ENCODE measurements around the gene CIAPIN1. TPM values are rescaled to one million over a fixed set of nuclear protein-coding genes. Genes with fewer than 3 reads are reported as not detected.

The CIAPIN1 gene
- total RNA-seq = 10 to 100 TPM; 62.9 to 67.6 TPM
- 100 to 1,000 TPM in 1 of 2 donors, 10 to 100 TPM in 1; 99.2 to 102 TPM for polyA plus RNA-seq (ENCODE audit: insufficient read length in 2 of 2)
- long read RNA-seq, donor 1, transcript CIAPIN1-201 (9 exons, 2,182 nt) = major isoform, 30 of 39 reads
- long read RNA-seq, donor 1, partial matches to known transcripts = 0 of 39 reads
- long read RNA-seq, donor 1, other reads (novel, unspliced or antisense) = 0 of 39 reads
- long read RNA-seq, donor 2, transcript CIAPIN1-201 (9 exons, 2,182 nt) = major isoform, 6 of 8 reads
- long read RNA-seq, donor 2, partial matches to known transcripts = 0 of 8 reads
- long read RNA-seq, donor 2, other reads (novel, unspliced or antisense) = 0 of 8 reads
- long read RNA-seq, donor 3, transcript CIAPIN1-201 (9 exons, 2,182 nt) = major isoform, 5 of 12 reads
- long read RNA-seq, donor 3, partial matches to known transcripts = 7 of 12 reads
- long read RNA-seq, donor 3, other reads (novel, unspliced or antisense) = 0 of 12 reads
- long read RNA-seq, donor 4, transcript CIAPIN1-201 (9 exons, 2,182 nt) = major isoform, 19 of 23 reads
- long read RNA-seq, donor 4, partial matches to known transcripts = 0 of 23 reads
- long read RNA-seq, donor 4, other reads (novel, unspliced or antisense) = 0 of 23 reads

GRCh38 chr16:57447186-57447962 is at the start of gene CIAPIN1, which contains the start of gene COQ9:
Gene CIAPIN1, minus strand, starts transcription at chr16:57447385. Its CDS starts 6,457 bp downstream, at chr16:57440928.
Gene COQ9, plus strand, starts transcription at chr16:57447479. Its CDS starts 27 bp downstream, at chr16:57447506.
- H3K9me3 ChIP-seq (ENCODE audit: control insufficient read depth, insufficient read depth, low read length) = no peaks in the 10 kb centered on the region
- H3K4me1 ChIP-seq (ENCODE audit: control insufficient read depth, insufficient read depth, low read length) = peaks cover 19% of the 10 kb centered on the region
- no peaks in the 10 kb centered on the region for H3K27me3 ChIP-seq (ENCODE audit: control insufficient read depth, insufficient read depth, low read length)
- under 1% methylated on average over 66 of the region's 68 CpGs for whole genome bisulfite sequencing (ENCODE audit: insufficient coverage)
- H3K4me3 ChIP-seq (ENCODE audit: low read depth, low read length) = peak within 1 kb of the TSS; percentile 95
- H3K27ac ChIP-seq (ENCODE audit: low read depth, low read length) = peak within 1 kb of the TSS; percentile 78
- peaks cover 13% of the 10 kb centered on the region for H3K36me3 ChIP-seq (ENCODE audit: control insufficient read depth, insufficient read depth, low read length)
- DNase-seq (ENCODE audit: low read depth in 4 of 6, low spot score in 6 of 6) = peak; percentile 81 to 98 (median 88)

- no peaks in the 10 kb centered on the region for H3K9me3 ChIP-seq (ENCODE audit: control insufficient read depth, insufficient read depth, low read length)
- no peaks in the 10 kb centered on the region for H3K27me3 ChIP-seq (ENCODE audit: control insufficient read depth, insufficient read depth, low read length)
- DNase-seq (ENCODE audit: low read depth in 4 of 6, low spot score in 6 of 6) = no peak
- H3K27ac ChIP-seq (ENCODE audit: low read depth, low read length) = no peak overlapping the region
- 83% methylated on average over 3 of the region's 4 CpGs for WGBS (ENCODE audit: insufficient coverage)
- no peaks in the 10 kb centered on the region for H3K36me3 ChIP-seq (ENCODE audit: control insufficient read depth, insufficient read depth, low read length)
- no peak overlapping the region for H3K4me3 ChIP-seq (ENCODE audit: low read depth, low read length)
- peaks cover 4% of the 10 kb centered on the region for H3K4me1 ChIP-seq (ENCODE audit: control insufficient read depth, insufficient read depth, low read length)
These were observed 46.6 kb upstream of the CIAPIN1 start for GRCh38 chr16:57493767-57494166.

GRCh38 chr16:57489229-57489628 is 42.0 kb upstream of the CIAPIN1 start:
- no peaks in the 10 kb centered on the region for H3K36me3 ChIP-seq (ENCODE audit: control insufficient read depth, insufficient read depth, low read length)
- no peak for DNase-seq (ENCODE audit: low read depth in 4 of 6, low spot score in 6 of 6)
- H3K4me3 ChIP-seq (ENCODE audit: low read depth, low read length) = no peak overlapping the region
- no peak overlapping the region for H3K27ac ChIP-seq (ENCODE audit: low read depth, low read length)
- no peaks in the 10 kb centered on the region for H3K9me3 ChIP-seq (ENCODE audit: control insufficient read depth, insufficient read depth, low read length)
- peaks cover 21% of the 10 kb centered on the region for H3K4me1 ChIP-seq (ENCODE audit: control insufficient read depth, insufficient read depth, low read length)
- H3K27me3 ChIP-seq (ENCODE audit: control insufficient read depth, insufficient read depth, low read length) = no peaks in the 10 kb centered on the region
- WGBS (ENCODE audit: insufficient coverage) = 84% methylated on average over 3 of the region's 5 CpGs

DNA sequence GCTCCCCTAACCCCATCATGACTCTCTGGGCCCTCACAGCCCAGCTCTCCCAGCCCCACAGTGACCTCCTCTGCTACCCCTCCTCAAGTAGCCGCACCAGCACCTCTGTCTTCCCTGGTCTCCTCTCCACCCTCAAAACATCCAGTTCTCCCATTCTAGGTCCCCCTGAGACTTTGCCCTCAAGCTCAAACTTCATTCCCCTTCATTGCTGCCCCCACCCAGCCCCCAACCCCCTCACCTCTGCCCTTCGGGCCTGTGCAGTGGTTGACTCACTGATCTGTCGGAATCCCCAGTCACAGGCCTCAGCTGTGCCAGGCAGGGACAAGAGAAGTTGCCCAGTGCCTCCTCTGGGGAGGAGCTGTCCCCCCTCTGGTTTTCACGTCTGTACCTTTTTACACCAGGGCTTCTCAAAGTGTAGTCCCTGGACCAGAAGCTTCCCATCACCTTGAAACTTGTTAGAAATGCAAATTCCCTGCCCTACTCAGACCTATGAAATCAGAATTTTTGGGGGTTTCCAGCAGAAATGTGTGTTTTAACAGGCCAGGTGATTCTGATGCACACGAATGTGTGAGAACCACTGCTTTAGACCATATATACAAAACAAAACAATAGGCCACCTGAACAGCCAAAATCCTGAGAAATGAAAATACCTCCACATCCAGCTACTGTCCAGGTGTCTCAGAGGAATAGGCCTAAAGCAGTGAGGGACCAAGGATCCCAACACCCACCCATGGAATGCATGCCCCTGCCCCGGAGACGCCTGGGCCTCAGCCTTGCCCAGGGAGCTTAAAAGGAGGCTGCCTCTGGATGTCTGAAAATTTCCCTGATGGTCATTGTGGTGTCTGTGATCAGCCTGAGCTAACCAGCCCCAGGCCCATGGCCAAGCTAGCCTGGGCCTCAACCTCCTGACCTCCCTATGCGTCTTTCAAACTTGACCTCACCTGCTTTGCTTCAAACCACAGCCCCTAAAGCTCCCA is 40.0 kb upstream of the CIAPIN1 start:
- Histone ChIP-seq H3K27me3 (ENCODE audit: control insufficient read depth, insufficient read depth, low read length) (no peaks in the 10 kb centered on the region), H3K27ac (ENCODE audit: low read depth, low read length) (no peak overlapping the region), H3K4me1 (ENCODE audit: control insufficient read depth, insufficient read depth, low read length) (peaks cover 28% of the 10 kb centered on the region), H3K4me3 (ENCODE audit: low read depth, low read length) (peak overlapping the region; percentile 44), H3K9me3 (ENCODE audit: control insufficient read depth, insufficient read depth, low read length) (no peaks in the 10 kb centered on the region), H3K36me3 (ENCODE audit: control insufficient read depth, insufficient read depth, low read length) (no peaks in the 10 kb centered on the region)
- WGBS (ENCODE audit: insufficient coverage) = 73% methylated on average over 6 of the region's 8 CpGs
- DNase-seq (ENCODE audit: low read depth in 4 of 6, low spot score in 6 of 6) = no peak

DNA sequence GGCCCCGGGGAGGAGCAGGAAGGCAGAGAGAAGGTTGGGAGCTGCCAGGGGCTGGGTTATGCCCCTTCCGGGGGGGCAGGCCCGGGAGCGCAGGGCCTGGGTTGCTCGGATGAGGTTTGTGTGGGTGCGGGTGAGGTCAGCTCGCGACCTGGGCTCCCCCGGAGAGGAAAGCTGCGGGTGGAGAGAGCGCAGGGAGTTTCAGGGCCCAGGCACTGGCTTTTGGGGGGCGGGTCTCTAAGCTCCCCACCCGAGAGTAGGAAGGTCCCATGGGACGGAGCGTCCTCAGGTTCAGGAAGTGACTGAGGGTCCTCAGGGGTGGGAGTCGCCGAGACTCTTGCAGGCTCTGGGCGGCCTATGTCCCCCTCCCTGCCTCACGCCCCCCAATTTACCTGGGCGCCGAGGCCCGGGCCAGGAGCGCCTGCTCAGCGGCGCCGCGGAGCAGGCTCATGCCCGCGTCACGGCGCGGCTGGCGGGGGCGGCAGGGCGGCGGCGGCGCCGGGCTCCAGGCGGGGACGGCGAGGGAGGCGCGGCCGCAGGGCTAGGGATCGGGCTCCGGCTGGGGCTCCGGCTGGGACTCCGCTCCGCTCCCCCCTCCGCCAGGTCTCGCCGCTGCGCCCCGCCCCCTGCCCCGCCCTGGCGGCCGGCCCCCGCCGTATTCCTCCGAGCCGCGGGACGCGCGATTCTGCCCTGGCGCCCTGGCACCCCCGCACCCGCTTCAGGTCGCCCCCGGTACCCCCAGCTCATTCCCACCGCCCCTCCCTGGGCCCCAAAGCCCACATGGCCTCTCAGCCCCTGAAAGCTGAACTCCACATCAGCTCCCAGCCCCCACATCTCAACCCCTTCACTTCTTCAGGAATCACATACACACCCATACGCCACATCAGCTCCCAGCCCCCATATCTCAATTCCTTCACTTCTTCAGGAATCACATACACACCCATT is 39.0 kb upstream of the CIAPIN1 start, which contains the start of gene DOK4:
TSS of gene DOK4 (minus strand) at position 578 of the 942 bp plus-strand sequence. CDS start 6,986 bp downstream, outside the sequence.
- peaks cover 28% of the 10 kb centered on the region for H3K4me1 ChIP-seq (ENCODE audit: control insufficient read depth, insufficient read depth, low read length)
- peak within 1 kb of the TSS; percentile 63 for H3K4me3 ChIP-seq (ENCODE audit: low read depth, low read length)
- peak in 4 of 6 donors; percentile 38 to 85 (median 64) for DNase-seq (ENCODE audit: low read depth in 4 of 6, low spot score in 6 of 6)
- H3K9me3 ChIP-seq (ENCODE audit: control insufficient read depth, insufficient read depth, low read length) = no peaks in the 10 kb centered on the region
- H3K27ac ChIP-seq (ENCODE audit: low read depth, low read length) = no peak within 1 kb of the TSS
- under 1% methylated on average over 73 of the region's 73 CpGs for WGBS (ENCODE audit: insufficient coverage)
- H3K27me3 ChIP-seq (ENCODE audit: control insufficient read depth, insufficient read depth, low read length) = no peaks in the 10 kb centered on the region
- no peaks in the 10 kb centered on the region for H3K36me3 ChIP-seq (ENCODE audit: control insufficient read depth, insufficient read depth, low read length)

DNA sequence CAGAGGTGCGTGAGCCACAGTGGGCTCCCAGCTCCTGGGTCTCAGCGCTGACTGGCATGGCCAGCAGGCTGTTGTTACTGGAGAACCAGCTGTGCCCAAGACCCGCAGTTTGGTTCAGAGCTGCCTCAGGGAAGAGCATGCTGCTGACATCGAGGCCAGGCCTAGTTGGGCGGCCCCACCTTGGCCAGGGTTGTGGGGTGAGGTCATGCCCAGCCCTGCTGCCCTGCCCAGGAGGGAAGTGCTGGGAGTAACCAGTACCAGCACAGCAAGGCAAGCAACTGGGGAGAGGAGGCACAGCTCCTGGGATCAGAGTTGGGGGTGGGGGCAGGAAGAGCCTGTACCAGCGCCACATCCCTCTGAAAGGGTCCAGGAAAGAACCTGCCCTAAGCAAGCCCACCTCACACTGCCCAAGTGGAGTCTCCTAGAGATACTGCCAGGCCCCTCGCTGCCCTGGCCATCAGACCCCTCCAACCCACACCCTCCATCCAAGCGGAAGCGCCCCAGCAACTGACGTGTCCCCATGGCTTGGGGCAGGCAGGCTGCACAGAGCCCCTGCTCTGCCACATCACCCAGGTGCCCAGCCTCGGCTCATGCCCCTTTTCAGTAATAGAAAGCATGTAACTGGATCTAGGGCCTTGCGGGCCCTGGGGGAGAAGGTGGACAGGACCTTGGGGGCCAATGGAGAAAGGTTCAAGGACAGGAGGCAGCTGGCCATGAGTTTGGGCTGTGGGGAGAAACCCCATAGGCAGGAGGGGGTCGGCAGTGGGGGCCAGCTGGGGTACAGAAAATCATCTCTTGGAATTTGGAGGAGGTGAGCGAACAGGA is 38.1 kb upstream of the CIAPIN1 start:
- Histone ChIP-seq H3K27ac (ENCODE audit: low read depth, low read length) (no peak overlapping the region), H3K36me3 (ENCODE audit: control insufficient read depth, insufficient read depth, low read length) (no peaks in the 10 kb centered on the region), H3K4me1 (ENCODE audit: control insufficient read depth, insufficient read depth, low read length) (peaks cover 36% of the 10 kb centered on the region), H3K9me3 (ENCODE audit: control insufficient read depth, insufficient read depth, low read length) (no peaks in the 10 kb centered on the region), H3K27me3 (ENCODE audit: control insufficient read depth, insufficient read depth, low read length) (no peaks in the 10 kb centered on the region), H3K4me3 (ENCODE audit: low read depth, low read length) (peak overlapping the region; percentile 63)
- 64% methylated on average over 14 of the region's 14 CpGs for WGBS (ENCODE audit: insufficient coverage)
- DNase-seq (ENCODE audit: low read depth in 4 of 6, low spot score in 6 of 6) = no peak

- H3K27ac ChIP-seq (ENCODE audit: low read depth, low read length) = no peak overlapping the region
- WGBS (ENCODE audit: insufficient coverage) = 82% methylated on average over 6 of the region's 8 CpGs
- H3K9me3 ChIP-seq (ENCODE audit: control insufficient read depth, insufficient read depth, low read length) = no peaks in the 10 kb centered on the region
- no peaks in the 10 kb centered on the region for H3K27me3 ChIP-seq (ENCODE audit: control insufficient read depth, insufficient read depth, low read length)
- DNase-seq (ENCODE audit: low read depth in 4 of 6, low spot score in 6 of 6) = no peak
- no peak overlapping the region for H3K4me3 ChIP-seq (ENCODE audit: low read depth, low read length)
- H3K4me1 ChIP-seq (ENCODE audit: control insufficient read depth, insufficient read depth, low read length) = peaks cover 44% of the 10 kb centered on the region
- no peaks in the 10 kb centered on the region for H3K36me3 ChIP-seq (ENCODE audit: control insufficient read depth, insufficient read depth, low read length)
These were observed 37.4 kb upstream of the CIAPIN1 start for GRCh38 chr16:57484515-57485005.
